ENCODE results near the gene THAP7.

The THAP7 gene

GRCh38 chr22:21025266-21025665, 23.3 kb upstream of the THAP7 start:
- Mint-ChIP-seq H3K9me3 (no peaks in the 10 kb centered on the region), H3K4me3 (no peak overlapping the region), H3K27ac (peak overlapping the region; percentile 72), H3K4me1 (ENCODE audit: low read depth) (peaks cover 15% of the 10 kb centered on the region), H3K27me3 (peaks cover 13% of the 10 kb centered on the region), H3K36me3 (ENCODE audit: low read depth) (no peaks in the 10 kb centered on the region)
- peak; percentile 41 for DNase-seq

- Mint-ChIP-seq H3K27ac (no peak overlapping the region), H3K27me3 (no peaks in the 10 kb centered on the region), H3K4me3 (no peak overlapping the region), H3K36me3 (ENCODE audit: low read depth) (no peaks in the 10 kb centered on the region), H3K9me3 (no peaks in the 10 kb centered on the region), H3K4me1 (ENCODE audit: low read depth) (peaks cover 15% of the 10 kb centered on the region)
- no peak for DNase-seq
These were observed 21.2 kb upstream of the THAP7 start for GRCh38 chr22:21022955-21023614.

GRCh38 chr22:21022507-21022906, 20.6 kb upstream of the THAP7 start:
- Mint-ChIP-seq H3K9me3 (no peaks in the 10 kb centered on the region), H3K4me1 (ENCODE audit: low read depth) (peaks cover 15% of the 10 kb centered on the region), H3K27ac (no peak overlapping the region), H3K4me3 (no peak overlapping the region), H3K27me3 (no peaks in the 10 kb centered on the region), H3K36me3 (ENCODE audit: low read depth) (no peaks in the 10 kb centered on the region)
- no peak for DNase-seq

- Mint-ChIP-seq H3K9me3 (no peaks in the 10 kb centered on the region), H3K27me3 (no peaks in the 10 kb centered on the region), H3K27ac (no peak overlapping the region), H3K4me1 (ENCODE audit: low read depth) (peaks cover 13% of the 10 kb centered on the region), H3K4me3 (no peak overlapping the region), H3K36me3 (ENCODE audit: low read depth) (no peaks in the 10 kb centered on the region)
- DNase-seq, result no peak
These were observed 19.0 kb upstream of the THAP7 start for GRCh38 chr22:21020802-21021429.

- Mint-ChIP-seq H3K27ac (no peak overlapping the region), H3K4me3 (no peak overlapping the region), H3K27me3 (no peaks in the 10 kb centered on the region), H3K36me3 (ENCODE audit: low read depth) (no peaks in the 10 kb centered on the region), H3K9me3 (no peaks in the 10 kb centered on the region), H3K4me1 (ENCODE audit: low read depth) (peaks cover 24% of the 10 kb centered on the region)
- DNase-seq, result no peak
These were observed 16.4 kb upstream of the THAP7 start for GRCh38 chr22:21018314-21018713.

GRCh38 chr22:21016644-21017420, 14.9 kb upstream of the THAP7 start:
- Mint-ChIP-seq H3K4me3 (no peak overlapping the region), H3K27ac (no peak overlapping the region), H3K27me3 (no peaks in the 10 kb centered on the region), H3K36me3 (ENCODE audit: low read depth) (no peaks in the 10 kb centered on the region), H3K9me3 (no peaks in the 10 kb centered on the region), H3K4me1 (ENCODE audit: low read depth) (peaks cover 25% of the 10 kb centered on the region)
- no peak for DNase-seq

- H3K9me3 Mint-ChIP-seq, result no peaks in the 10 kb centered on the region
- no peak overlapping the region for H3K4me3 Mint-ChIP-seq
- H3K27me3 Mint-ChIP-seq, result no peaks in the 10 kb centered on the region
- DNase-seq, result no peak
- peaks cover 25% of the 10 kb centered on the region for H3K4me1 Mint-ChIP-seq (ENCODE audit: low read depth)
- H3K27ac Mint-ChIP-seq, result no peak overlapping the region
- no peaks in the 10 kb centered on the region for H3K36me3 Mint-ChIP-seq (ENCODE audit: low read depth)
These were observed 13.6 kb upstream of the THAP7 start for GRCh38 chr22:21015466-21016006.

GRCh38 chr22:21014726-21015465, 13.0 kb upstream of the THAP7 start, which contains the start of gene P2RX6:
TSS of gene P2RX6 (plus strand) at chr22:21015165. CDS start at chr22:21015175, 10 bp downstream.
- no peaks in the 10 kb centered on the region for H3K27me3 Mint-ChIP-seq
- peak within 1 kb of the TSS; percentile 86 for H3K4me3 Mint-ChIP-seq
- no peaks in the 10 kb centered on the region for H3K36me3 Mint-ChIP-seq (ENCODE audit: low read depth)
- peaks cover 25% of the 10 kb centered on the region for H3K4me1 Mint-ChIP-seq (ENCODE audit: low read depth)
- DNase-seq, result no peak
- no peaks in the 10 kb centered on the region for H3K9me3 Mint-ChIP-seq
- H3K27ac Mint-ChIP-seq, result peak within 1 kb of the TSS; percentile 92

GRCh38 chr22:21014202-21014725, 12.3 kb upstream of the THAP7 start:
- H3K27ac Mint-ChIP-seq, result peak overlapping the region; percentile 92
- H3K27me3 Mint-ChIP-seq, result no peaks in the 10 kb centered on the region

GRCh38 chr22:21013657-21014201, 11.8 kb upstream of the THAP7 start:
- no peak for DNase-seq
- Mint-ChIP-seq H3K4me1 (ENCODE audit: low read depth) (peaks cover 25% of the 10 kb centered on the region), H3K4me3 (peak overlapping the region; percentile 86), H3K36me3 (ENCODE audit: low read depth) (no peaks in the 10 kb centered on the region), H3K27ac (peak overlapping the region; percentile 92), H3K27me3 (no peaks in the 10 kb centered on the region), H3K9me3 (no peaks in the 10 kb centered on the region)

More at GRCh38 chr22:21014202-21014725, 12.3 kb upstream of the THAP7 start:
- Mint-ChIP-seq H3K9me3 (no peaks in the 10 kb centered on the region), H3K4me3 (peak overlapping the region; percentile 86), H3K36me3 (ENCODE audit: low read depth) (no peaks in the 10 kb centered on the region), H3K4me1 (ENCODE audit: low read depth) (peaks cover 25% of the 10 kb centered on the region)
- DNase-seq, result peak; percentile 89

GRCh38 chr22:21012446-21013407, 10.8 kb upstream of the THAP7 start:
- no peak overlapping the region for H3K27ac Mint-ChIP-seq
- H3K9me3 Mint-ChIP-seq, result no peaks in the 10 kb centered on the region
- H3K4me1 Mint-ChIP-seq (ENCODE audit: low read depth), result peaks cover 25% of the 10 kb centered on the region
- no peaks in the 10 kb centered on the region for H3K27me3 Mint-ChIP-seq
- H3K36me3 Mint-ChIP-seq (ENCODE audit: low read depth), result no peaks in the 10 kb centered on the region
- H3K4me3 Mint-ChIP-seq, result peak overlapping the region; percentile 66
- no peak for DNase-seq

GRCh38 chr22:21010426-21011113, 8.7 kb upstream of the THAP7 start:
- no peak for DNase-seq
- H3K36me3 Mint-ChIP-seq (ENCODE audit: low read depth), result no peaks in the 10 kb centered on the region
- H3K4me1 Mint-ChIP-seq (ENCODE audit: low read depth), result peaks cover 21% of the 10 kb centered on the region
- H3K9me3 Mint-ChIP-seq, result no peaks in the 10 kb centered on the region
- H3K27ac Mint-ChIP-seq, result no peak overlapping the region
- no peak overlapping the region for H3K4me3 Mint-ChIP-seq
- no peaks in the 10 kb centered on the region for H3K27me3 Mint-ChIP-seq

All from activated T-cell treated with anti-CD3 and anti-CD28 coated beads, Interleukin-2, amount 50 U/mL, for 24 hours (primary cell).